H9 (cell line): ENCODE measurements around the gene INPP5A. TPM values are rescaled to one million over a fixed set of nuclear protein-coding genes. Genes with fewer than 3 reads are reported as not detected.

Source experiments
- DNase-seq: peaks from one replicate; pipeline ENCODE4 v3.0.0-alpha.2; 2017
- H2AFZ ChIP-seq: one replicate; pipeline ENCODE4 v1.6.1; 2013; ENCODE audit warnings: mild to moderate bottlenecking, low read length, control low read depth, moderate library complexity
- H2AK5ac ChIP-seq: 2 replicates; pipeline ENCODE4 v1.6.1; 2013; ENCODE audit warnings: low read length, control low read depth, mixed read lengths; ENCODE audit not compliant: insufficient read length
- H2BK120ac ChIP-seq: one replicate; pipeline ENCODE4 v1.6.1; 2013; ENCODE audit warnings: low read depth, mild to moderate bottlenecking, low read length, control low read depth, inconsistent platforms; ENCODE audit not compliant: poor library complexity, severe bottlenecking
- H2BK12ac ChIP-seq: 2 replicates; pipeline ENCODE4 v1.6.1; 2013; ENCODE audit warnings: low read length, control low read depth, mixed read lengths, low read depth; ENCODE audit not compliant: insufficient read length
- H2BK15ac ChIP-seq: 2 replicates; pipeline ENCODE4 v1.6.1; 2013; ENCODE audit warnings: low read depth, low read length, control low read depth
- H2BK20ac ChIP-seq: one replicate; pipeline ENCODE4 v1.6.1; 2013; ENCODE audit warnings: low read depth, mild to moderate bottlenecking, low read length, control low read depth, inconsistent platforms; ENCODE audit not compliant: poor library complexity, severe bottlenecking
- H2BK5ac ChIP-seq: 2 replicates; pipeline ENCODE4 v1.6.1; 2013; ENCODE audit warnings: low read length, control low read depth, mixed read lengths; ENCODE audit not compliant: insufficient read length
- H3K14ac ChIP-seq: 2 replicates; pipeline ENCODE4 v1.6.1; 2013; ENCODE audit warnings: low read length, control low read depth; ENCODE audit not compliant: insufficient read depth
- H3K18ac ChIP-seq: 2 replicates; pipeline ENCODE4 v1.6.1; 2013; ENCODE audit warnings: low read depth, mild to moderate bottlenecking, mixed read lengths, low read length, control low read depth; ENCODE audit not compliant: insufficient read length
- H3K23ac ChIP-seq: 2 replicates; pipeline ENCODE4 v1.6.1; 2013; ENCODE audit warnings: low read length, control low read depth, mixed read lengths, low read depth; ENCODE audit not compliant: insufficient read length
- H3K23me2 ChIP-seq: 2 replicates; pipeline ENCODE4 v1.6.1; 2013; ENCODE audit warnings: low read depth, mild to moderate bottlenecking, mixed read lengths, low read length, control low read depth; ENCODE audit not compliant: insufficient read length, poor library complexity, severe bottlenecking
- H3K27ac ChIP-seq: 2 replicates; pipeline ENCODE4 v1.5.1; 2013; ENCODE audit warnings: low read length, control low read depth, mixed read lengths, low read depth; ENCODE audit not compliant: insufficient read length
- H3K27me3 ChIP-seq: 2 replicates; pipeline ENCODE4 v1.6.1; 2013; ENCODE audit warnings: low read length, control low read depth, inconsistent platforms; ENCODE audit not compliant: insufficient read depth
- H3K4ac ChIP-seq: 2 replicates; pipeline ENCODE4 v1.6.1; 2013; ENCODE audit warnings: low read depth, mild to moderate bottlenecking, control low read depth, inconsistent platforms, low read length, moderate library complexity
- H3K4me1 ChIP-seq: 2 replicates; pipeline ENCODE4 v1.6.1; 2013; ENCODE audit warnings: low read length, control low read depth, inconsistent platforms; ENCODE audit not compliant: insufficient read depth
- H3K4me2 ChIP-seq: 2 replicates; pipeline ENCODE4 v1.6.1; 2013; ENCODE audit warnings: low read length, control low read depth, mixed read lengths; ENCODE audit not compliant: insufficient read length, insufficient read depth
- H3K56ac ChIP-seq: 2 replicates; pipeline ENCODE4 v1.6.1; 2013; ENCODE audit warnings: low read depth, mild to moderate bottlenecking, mixed read lengths, low read length, control low read depth; ENCODE audit not compliant: insufficient read length
- H3K79me1 ChIP-seq: 2 replicates; pipeline ENCODE4 v1.6.1; 2013; ENCODE audit warnings: low read depth, mild to moderate bottlenecking, moderate library complexity, low read length, control low read depth, inconsistent platforms; ENCODE audit not compliant: insufficient read depth, poor library complexity, severe bottlenecking
- H3K79me2 ChIP-seq: 2 replicates; pipeline ENCODE4 v1.6.1; 2013; ENCODE audit warnings: low read length, control low read depth, inconsistent platforms; ENCODE audit not compliant: insufficient read depth
- H3K9ac ChIP-seq: 2 replicates; pipeline ENCODE4 v1.6.1; 2013; ENCODE audit warnings: low read length, control low read depth, mixed read lengths; ENCODE audit not compliant: insufficient read length; ENCODE audit errors: extremely low read depth
- H3K9me3 ChIP-seq: one replicate; pipeline ENCODE4 v1.6.1; 2013; ENCODE audit warnings: low read depth, low read length, inconsistent platforms; ENCODE audit not compliant: control insufficient read depth
- H3T11ph ChIP-seq: one replicate; pipeline ENCODE4 v1.6.1; 2013; ENCODE audit warnings: mild to moderate bottlenecking, low read length, control low read depth, inconsistent platforms
- H4K20me1 ChIP-seq: one replicate; pipeline ENCODE4 v1.6.1; 2013; ENCODE audit not compliant: control insufficient read depth, insufficient read length, insufficient read depth
- H4K5ac ChIP-seq: 2 replicates; pipeline ENCODE4 v1.6.1; 2013; ENCODE audit warnings: low read depth, mild to moderate bottlenecking, mixed read lengths, low read length, control low read depth; ENCODE audit not compliant: insufficient read length
- H4K8ac ChIP-seq: replicated peaks from 2 replicates; pipeline ENCODE4 v1.6.1; 2013; ENCODE audit warnings: low read length, control low read depth, mixed read lengths, low read depth; ENCODE audit not compliant: insufficient read length
- H4K91ac ChIP-seq: 2 replicates; pipeline ENCODE4 v1.6.1; 2013; ENCODE audit warnings: low read depth, mild to moderate bottlenecking, moderate library complexity, mixed read lengths, low read length, control low read depth; ENCODE audit not compliant: insufficient read length
- H3K27ac Mint-ChIP-seq, 3 experiments: 2 replicates in 2 of 3; 3 replicates in 1 of 3; pipeline ENCODE4 v1.8.0; 2020 to 2021; ENCODE audit warnings: mixed read lengths in 3 of 3, mild to moderate bottlenecking in 1 of 3, moderate library complexity in 1 of 3
- H3K27me3 Mint-ChIP-seq: 2 replicates; pipeline ENCODE4 v1.8.0; 2021; ENCODE audit warnings: low read depth, mild to moderate bottlenecking, moderate library complexity, mixed read lengths
- H3K36me3 Mint-ChIP-seq, 3 experiments: 2 replicates in 2 of 3; 3 replicates in 1 of 3; pipeline ENCODE4 v1.8.0; 2020 to 2021; ENCODE audit warnings: low read depth in 3 of 3, mixed read lengths in 3 of 3; ENCODE audit not compliant: insufficient read depth in 1 of 3
- H3K4me1 Mint-ChIP-seq, 2 experiments: 2 replicates each; pipeline ENCODE4 v1.8.0; 2020; ENCODE audit warnings: mixed read lengths in 2 of 2
- H3K4me3 Mint-ChIP-seq, 2 experiments: 2 replicates in 1 of 2; 3 replicates in 1 of 2; pipeline ENCODE4 v1.8.0; 2020 to 2021; ENCODE audit warnings: mild to moderate bottlenecking in 2 of 2, mixed read lengths in 2 of 2, moderate library complexity in 1 of 2
- H3K9me3 Mint-ChIP-seq, 2 experiments: 2 replicates in 1 of 2; 3 replicates in 1 of 2; pipeline ENCODE4 v1.8.0; 2020; ENCODE audit warnings: mild to moderate bottlenecking in 2 of 2, mixed read lengths in 2 of 2, moderate library complexity in 1 of 2
- WGBS: extraction: QIAGEN DNeasy Blood & Tissue Kit; methylation state at CpG from one replicate; pipeline ENCODE4 v1.1.7; 2013; ENCODE audit warnings: missing lambda C conversion rate, low lambda C conversion rate, mixed read lengths; ENCODE audit not compliant: insufficient read length; ENCODE audit errors: extremely low coverage; 5-methylcytosine and 5-hydroxymethylcytosine counted together
- total RNA-seq: library from RNA; stranded (reverse); gene quantifications from 2 replicates; pipeline ENCODE4 v1.2.1, GENCODE V29; 2021
- TF ChIP-seq, protein P1 (sequence below): fragments of 200-600 bp; sonication (generic); conservative IDR thresholded peaks from 3 replicates; pipeline ENCODE4 v1.8.0; 2021; ENCODE audit warnings: antibody characterized with exemption, mild to moderate bottlenecking

INPP5A gene
- total RNA-seq, 1 experiment from 2014 or later = 17.7 TPM

DNA sequence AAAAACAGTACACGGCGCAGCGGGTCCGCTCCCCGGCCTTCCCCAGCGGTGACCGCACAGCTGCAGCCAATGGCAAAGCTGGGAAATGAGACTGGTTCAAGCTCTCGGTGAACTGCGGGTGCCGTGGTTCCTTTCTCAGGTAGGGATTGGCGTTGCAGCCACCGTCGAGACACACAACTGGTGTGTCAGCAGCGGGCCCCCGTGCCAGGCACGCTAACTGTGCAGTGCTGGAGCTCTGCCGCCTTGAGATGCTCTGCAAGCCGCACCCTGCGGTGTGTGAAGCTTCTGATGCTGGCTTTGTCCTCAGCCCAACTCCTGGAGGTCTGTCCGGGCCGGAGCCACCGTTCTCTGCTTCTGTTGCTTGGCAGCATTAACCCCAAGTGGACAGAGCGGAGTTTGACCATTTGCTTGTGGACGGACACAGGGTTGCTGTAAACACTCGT is 269.0 kb downstream of the INPP5A start:
- Histone ChIP-seq H3T11ph (no peak overlapping the region), H3K23me2 (no peaks in the 10 kb centered on the region), H3K14ac (no peak overlapping the region), H4K20me1 (no peaks in the 10 kb centered on the region), H4K91ac (no peak overlapping the region), H3K79me1 (no peaks in the 10 kb centered on the region), H2AFZ (no peak overlapping the region), H3K23ac (no peak overlapping the region), H3K27me3 (no peaks in the 10 kb centered on the region), H2BK120ac (no peak overlapping the region), H3K9ac (no peak overlapping the region), H3K4me1 (no peaks in the 10 kb centered on the region), H2BK5ac (no peak overlapping the region), H4K5ac (no peak overlapping the region), H3K9me3 (no peaks in the 10 kb centered on the region), H3K27ac (no peak overlapping the region), H2BK15ac (no peak overlapping the region), H4K8ac (no peak overlapping the region), H3K56ac (no peak overlapping the region), H3K4me2 (no peak overlapping the region), H3K79me2 (no peaks in the 10 kb centered on the region), H2AK5ac (no peak overlapping the region), H2BK12ac (no peak overlapping the region), H2BK20ac (no peak overlapping the region), H3K4ac (no peak overlapping the region), H3K18ac (no peak overlapping the region)
- no peaks in the 10 kb centered on the region; the same call in none of the 2 replicates for H3K27me3 Mint-ChIP-seq
- H3K36me3 Mint-ChIP-seq = no peaks in the 10 kb centered on the region; a peak in 2 of 7 replicates
- no peak overlapping the region for H3K4me3 Mint-ChIP-seq
- no peak overlapping the region for H3K27ac Mint-ChIP-seq
- peaks cover 0 to 14% of the 10 kb centered on the region in 2 experiments; a peak in 2 of 4 replicates for H3K4me1 Mint-ChIP-seq
- peaks cover 0 to 5% of the 10 kb centered on the region in 2 experiments; a peak in 3 of 5 replicates for H3K9me3 Mint-ChIP-seq
- TF ChIP-seq, protein P1, sequence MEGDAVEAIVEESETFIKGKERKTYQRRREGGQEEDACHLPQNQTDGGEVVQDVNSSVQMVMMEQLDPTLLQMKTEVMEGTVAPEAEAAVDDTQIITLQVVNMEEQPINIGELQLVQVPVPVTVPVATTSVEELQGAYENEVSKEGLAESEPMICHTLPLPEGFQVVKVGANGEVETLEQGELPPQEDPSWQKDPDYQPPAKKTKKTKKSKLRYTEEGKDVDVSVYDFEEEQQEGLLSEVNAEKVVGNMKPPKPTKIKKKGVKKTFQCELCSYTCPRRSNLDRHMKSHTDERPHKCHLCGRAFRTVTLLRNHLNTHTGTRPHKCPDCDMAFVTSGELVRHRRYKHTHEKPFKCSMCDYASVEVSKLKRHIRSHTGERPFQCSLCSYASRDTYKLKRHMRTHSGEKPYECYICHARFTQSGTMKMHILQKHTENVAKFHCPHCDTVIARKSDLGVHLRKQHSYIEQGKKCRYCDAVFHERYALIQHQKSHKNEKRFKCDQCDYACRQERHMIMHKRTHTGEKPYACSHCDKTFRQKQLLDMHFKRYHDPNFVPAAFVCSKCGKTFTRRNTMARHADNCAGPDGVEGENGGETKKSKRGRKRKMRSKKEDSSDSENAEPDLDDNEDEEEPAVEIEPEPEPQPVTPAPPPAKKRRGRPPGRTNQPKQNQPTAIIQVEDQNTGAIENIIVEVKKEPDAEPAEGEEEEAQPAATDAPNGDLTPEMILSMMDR = no peak
- WGBS = no CpG with 5 or more reads among the region's 25 CpGs
- DNase-seq = no peak
